HepG2 (cell line): ENCODE measurements around the gene CERT1. TPM values are rescaled to one million over a fixed set of nuclear protein-coding genes. Genes with fewer than 3 reads are reported as not detected.

Experiments
- ATAC-seq: fragments of 200-7000 bp; cut with Tn5 transposase; 3 replicates; pipeline ENCODE4 v1.9.1; 2020; ENCODE audit warnings: mild to moderate bottlenecking, moderate library complexity
- BruUV-seq: library from RNA; stranded (reverse); fragments of 400-500 nt; replicated peaks from 2 replicates; lab custom pipeline; 2021; lab: Mats Ljungman, UMichigan
- CTCF ChIA-PET: fragments of 300-600 bp; formaldehyde crosslinking; extraction: SDS; loops from one replicate; lab custom pipeline; 2021; ENCODE audit warnings: low total read pairs, inconsistent platforms, low intra/inter-chr PET ratio; lab: Yijun Ruan, JAX
- POLR2A ChIA-PET: fragments of 350-600 bp; sonication (Branson Sonifier 250); formaldehyde crosslinking; loops from one replicate; lab custom pipeline; 2020; ENCODE audit warnings: antibody characterized with exemption, inconsistent platforms; lab: Yijun Ruan, JAX
- DNase-seq: peaks from one replicate; pipeline ENCODE4 v3.0.0-alpha.2; 2015; ENCODE audit warnings: low spot score
- FAIRE-seq: peaks from 3 replicates; lab custom pipeline; 2011; peaks lifted over from hg19 to GRCh38; lab: Jason Lieb, UNC
- H2AFZ ChIP-seq: one replicate; pipeline ENCODE4 v1.6.1; 2011; ENCODE audit warnings: low read length, inconsistent platforms
- H3K27ac ChIP-seq: fragments of 300-600 bp; 3 replicates; pipeline ENCODE4 v1.8.0; 2011; ENCODE audit warnings: mixed run types, mild to moderate bottlenecking, mixed read lengths, low read length, inconsistent platforms; ENCODE audit not compliant: insufficient read depth; ENCODE audit errors: extremely low read length
- H3K27me3 ChIP-seq, 2 experiments: fragments of 200-600 bp in 1 of 2; 2 replicates in 1 of 2; 3 replicates in 1 of 2; pipeline versions ENCODE4 v1.6.0 to v1.8.0; 2011; ENCODE audit warnings: low read length in 2 of 2, mild to moderate bottlenecking in 2 of 2, moderate library complexity in 2 of 2, inconsistent platforms in 1 of 2; ENCODE audit not compliant: insufficient read depth in 2 of 2, control insufficient read depth in 1 of 2
- H3K36me3 ChIP-seq, 2 experiments: fragments of 200-600 bp in 1 of 2; replicated peaks in 1 of 2; 2 replicates in 1 of 2; 3 replicates in 1 of 2; pipeline versions ENCODE4 v1.5.1 to v1.8.0; 2011; ENCODE audit warnings: low read length in 2 of 2, inconsistent platforms in 1 of 2; ENCODE audit not compliant: insufficient read depth in 2 of 2, control insufficient read depth in 1 of 2
- H3K4me1 ChIP-seq: 2 replicates; pipeline ENCODE4 v1.5.1; 2012; ENCODE audit warnings: low read length, inconsistent platforms; ENCODE audit not compliant: insufficient read depth
- H3K4me2 ChIP-seq: 2 replicates; pipeline ENCODE4 v1.6.0; 2011; ENCODE audit warnings: low read depth, low read length, inconsistent platforms
- H3K4me3 ChIP-seq, 3 experiments: fragments of 200-600 bp in 1 of 3; sonication (generic), shearing (Covaris generic) in 1 of 3; replicated peaks in 1 of 3; 2 replicates each; pipeline ENCODE4 v1.5.1; 2011 to 2016; ENCODE audit warnings: low read length in 3 of 3, inconsistent platforms in 2 of 3, low read depth in 2 of 3, mild to moderate bottlenecking in 2 of 3, control low read depth in 1 of 3, mixed read lengths in 1 of 3; ENCODE audit not compliant: insufficient read depth in 1 of 3
- H3K79me2 ChIP-seq: one replicate; pipeline ENCODE4 v1.6.1; 2011; ENCODE audit warnings: low read length, inconsistent platforms; ENCODE audit not compliant: insufficient read depth
- H3K9ac ChIP-seq: 2 replicates; pipeline ENCODE4 v1.6.0; 2011; ENCODE audit warnings: mild to moderate bottlenecking, low read depth, low read length, inconsistent platforms; ENCODE audit not compliant: insufficient read depth
- H3K9me3 ChIP-seq: 2 replicates; pipeline ENCODE4 v1.5.1; 2012; ENCODE audit warnings: mild to moderate bottlenecking, low read length
- H4K20me1 ChIP-seq: 2 replicates; pipeline ENCODE4 v1.6.0; 2011; ENCODE audit warnings: inconsistent platforms, mild to moderate bottlenecking, low read length, moderate library complexity; ENCODE audit not compliant: insufficient read depth
- KLF16 ChIP-seq, 2 experiments: sonication (generic) in 1 of 2; formaldehyde crosslinking in 1 of 2; IDR thresholded peaks; 2 replicates each; pipeline versions ENCODE4 v1.6.1 to v1.8.0; 2016 to 2023; ENCODE audit warnings: missing genetic modification reagents in 2 of 2, missing compliant biosample characterization in 1 of 2
- NFE2L2 ChIP-seq: fragments of 150-350 bp; IDR thresholded peaks from 2 replicates; pipeline ENCODE4 v1.6.1; 2014; ENCODE audit warnings: low read length
- NFYC ChIP-seq: IDR thresholded peaks from 2 replicates; pipeline ENCODE4 v1.6.1; 2016; ENCODE audit warnings: missing genetic modification reagents, missing compliant biosample characterization
- POLR2G ChIP-seq: fragments of 200-400 bp; formaldehyde crosslinking; IDR thresholded peaks from 2 replicates; pipeline ENCODE4 v1.6.1; 2018; ENCODE audit warnings: mild to moderate bottlenecking, low read depth, low read length, moderate library complexity
- ZNF142 ChIP-seq: sonication (generic); formaldehyde crosslinking; IDR thresholded peaks from 2 replicates; pipeline ENCODE4 v1.4.0; 2020; ENCODE audit warnings: missing genetic modification reagents
- ZNF30 ChIP-seq: sonication (generic); formaldehyde crosslinking; IDR thresholded peaks from 2 replicates; pipeline ENCODE4 v1.5.0; 2020; ENCODE audit warnings: mild to moderate bottlenecking, missing genetic modification reagents
- ZNF317 ChIP-seq: sonication (generic); formaldehyde crosslinking; IDR thresholded peaks from 2 replicates; pipeline ENCODE4 v1.5.0; 2020; ENCODE audit warnings: mild to moderate bottlenecking, missing genetic modification reagents
- ZNF713 ChIP-seq: sonication (generic); formaldehyde crosslinking; IDR thresholded peaks from 2 replicates; pipeline ENCODE4 v1.4.0; 2020; ENCODE audit warnings: mild to moderate bottlenecking, missing genetic modification reagents
- WGBS: methylation state at CpG from one replicate; pipeline ENCODE4 v1.1.6; 2017; ENCODE audit warnings: low lambda C conversion rate; 5-methylcytosine and 5-hydroxymethylcytosine counted together
- in situ Hi-C: cut with HindIII; loops from 2 replicates; pipeline ENCODE4 v1.10.0; 2017; ENCODE audit warnings: low pct_unique_long_range_greater_than_20kb; ENCODE audit not compliant: extremely low pct_ligation_motif_present
- intact Hi-C: fragments of 100-400 bp; cut with micrococcal nuclease; formaldehyde crosslinking; loops from one replicate; pipeline ENCODE4 v1.10.0; 2022; ENCODE audit not compliant: unreplicated experiment
- polyA plus RNA-seq, 8 experiments: library from polyadenylated mRNA; depleted of rRNA in 3 of 8; stranded (reverse) in 7 of 8; unstranded in 1 of 8; fragments of >200 nt; fragmentation: Illumina TruSeq in 4 of 8; extraction: Trizol in 4 of 8; gene quantifications; 2 replicates each; pipeline versions ENCODE4 v1.2.1 to v1.2.3, GENCODE V29; 2011 to 2016; ENCODE audit warnings: low read depth in 4 of 8, missing spikeins in 1 of 8, mixed read lengths in 1 of 8; ENCODE audit not compliant: insufficient read depth in 1 of 8
- total RNA-seq, 5 experiments: library from RNA; depleted of rRNA; stranded (reverse); fragments of >200 nt; fragmentation: Illumina TruSeq; extraction: Trizol; gene quantifications; 2 replicates each; pipeline ENCODE4 v1.2.3, GENCODE V29; 2016; ENCODE audit warnings: low read depth in 1 of 5

Gene CERT1
- total and polyA plus RNA-seq, 2 of the 13 experiments (the other 11 are each of a cell fraction or from before 2014, with no cell fraction given) = 8.2 to 12.7 TPM

GRCh38 chr5:75513841-75514240, 2.4 kb upstream of the CERT1 start:
- 96% methylated on average over 1 of the region's 1 CpG for WGBS

More at GRCh38 chr5:75513841-75514240, 2.4 kb upstream of the CERT1 start:
- Histone ChIP-seq H3K4me1 (peaks cover 24% of the 10 kb centered on the region), H2AFZ (no peak overlapping the region), H3K4me3 (no peak overlapping the region), H3K9ac (no peak overlapping the region), H3K27me3 (no peaks in the 10 kb centered on the region; a peak in 1 of 5 replicates), H3K27ac (no peak overlapping the region), H3K4me2 (no peak overlapping the region), H3K79me2 (peaks cover 44% of the 10 kb centered on the region), H3K9me3 (no peaks in the 10 kb centered on the region), H3K36me3 (no peaks in the 10 kb centered on the region), H4K20me1 (peaks cover 9% of the 10 kb centered on the region)
- ATAC-seq = no peak
- ChIA-PET POLR2A (no interaction called here), CTCF (no interaction called here)
- in situ Hi-C loops (loop anchor here (25.0 kb wide), 1 partner anchor 827 kb away; the partner anchor contains the start of gene HEXB), intact Hi-C loops (loop anchor here (10.0 kb wide), 1 partner anchor 171 kb away; no protein-coding TSS in a partner anchor)
- TF ChIP-seq ZNF317 (CRISPR knock-in tag) (no peak), NFYC (CRISPR knock-in tag) (no peak), ZNF142 (no peak), POLR2G (no peak), NFE2L2 (no peak), ZNF713 (no peak), ZNF30 (CRISPR knock-in tag) (no peak), KLF16 (CRISPR knock-in tag; IDR thresholded peaks at IDR 0.05) (no peak)
- FAIRE-seq = no peak
- no peak for DNase-seq
- BruUV-seq = no TSS peak
